Measurements from ENCODE around the gene NOTCH1. TPM values are rescaled to one million over a fixed set of nuclear protein-coding genes. Genes with fewer than 3 reads are reported as not detected.

The NOTCH1 gene
- total RNA-seq, 1 donor from 2014 or later, result 17.6 TPM

DNA sequence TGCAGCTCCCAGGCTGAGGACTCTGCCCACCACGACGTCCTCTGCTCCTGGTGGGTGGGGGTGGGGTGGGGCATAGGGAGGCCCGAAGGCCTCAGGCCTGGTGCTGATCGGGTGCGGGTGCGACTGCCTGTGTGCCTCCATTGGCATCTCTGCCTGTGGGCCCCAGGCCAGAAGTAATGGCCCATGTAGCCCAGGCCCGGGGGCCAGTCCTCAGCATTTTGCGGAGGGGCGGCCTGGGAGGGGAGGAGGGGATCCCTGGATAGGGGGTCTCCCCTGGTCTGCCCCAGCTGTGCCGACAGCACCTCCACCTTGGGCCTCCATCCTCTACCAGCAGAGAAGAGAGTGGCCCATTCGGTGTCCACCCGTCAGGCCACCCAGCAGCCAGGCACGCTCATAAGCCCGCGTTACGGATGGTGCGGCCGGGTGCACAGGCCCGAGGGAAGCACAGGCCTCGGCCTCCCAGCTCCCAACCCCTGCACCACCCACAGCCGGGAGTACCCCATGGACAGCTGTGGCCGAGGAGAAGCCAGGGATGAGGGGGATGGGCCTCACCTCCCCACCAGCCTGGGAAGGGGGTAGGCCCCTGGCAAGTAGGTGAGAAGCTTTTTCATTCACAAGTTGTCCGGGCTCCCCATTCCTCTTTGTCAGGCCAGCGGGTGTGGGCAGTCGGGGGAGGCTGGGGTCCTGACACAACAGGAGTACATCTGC lies 1.8 kb upstream of the NOTCH1 start:
- no peak for DNase-seq
- Histone ChIP-seq H3K4me3 (peak overlapping the region; percentile 98), H3K36me3 (no peaks in the 10 kb centered on the region), H3K9me3 (replicated peaks) (no peaks in the 10 kb centered on the region), H3K4me1 (peaks cover 72% of the 10 kb centered on the region), H3K27ac (replicated peaks) (peak overlapping the region; percentile 98), H3K27me3 (ENCODE audit: low read depth) (no peaks in the 10 kb centered on the region)
- TF ChIP-seq, protein P1, sequence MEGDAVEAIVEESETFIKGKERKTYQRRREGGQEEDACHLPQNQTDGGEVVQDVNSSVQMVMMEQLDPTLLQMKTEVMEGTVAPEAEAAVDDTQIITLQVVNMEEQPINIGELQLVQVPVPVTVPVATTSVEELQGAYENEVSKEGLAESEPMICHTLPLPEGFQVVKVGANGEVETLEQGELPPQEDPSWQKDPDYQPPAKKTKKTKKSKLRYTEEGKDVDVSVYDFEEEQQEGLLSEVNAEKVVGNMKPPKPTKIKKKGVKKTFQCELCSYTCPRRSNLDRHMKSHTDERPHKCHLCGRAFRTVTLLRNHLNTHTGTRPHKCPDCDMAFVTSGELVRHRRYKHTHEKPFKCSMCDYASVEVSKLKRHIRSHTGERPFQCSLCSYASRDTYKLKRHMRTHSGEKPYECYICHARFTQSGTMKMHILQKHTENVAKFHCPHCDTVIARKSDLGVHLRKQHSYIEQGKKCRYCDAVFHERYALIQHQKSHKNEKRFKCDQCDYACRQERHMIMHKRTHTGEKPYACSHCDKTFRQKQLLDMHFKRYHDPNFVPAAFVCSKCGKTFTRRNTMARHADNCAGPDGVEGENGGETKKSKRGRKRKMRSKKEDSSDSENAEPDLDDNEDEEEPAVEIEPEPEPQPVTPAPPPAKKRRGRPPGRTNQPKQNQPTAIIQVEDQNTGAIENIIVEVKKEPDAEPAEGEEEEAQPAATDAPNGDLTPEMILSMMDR (IDR thresholded peaks at IDR 0.05; ENCODE audit: borderline replicate concordance), result no peak
- intact Hi-C loops (cut with micrococcal nuclease), result no loop called here

DNA sequence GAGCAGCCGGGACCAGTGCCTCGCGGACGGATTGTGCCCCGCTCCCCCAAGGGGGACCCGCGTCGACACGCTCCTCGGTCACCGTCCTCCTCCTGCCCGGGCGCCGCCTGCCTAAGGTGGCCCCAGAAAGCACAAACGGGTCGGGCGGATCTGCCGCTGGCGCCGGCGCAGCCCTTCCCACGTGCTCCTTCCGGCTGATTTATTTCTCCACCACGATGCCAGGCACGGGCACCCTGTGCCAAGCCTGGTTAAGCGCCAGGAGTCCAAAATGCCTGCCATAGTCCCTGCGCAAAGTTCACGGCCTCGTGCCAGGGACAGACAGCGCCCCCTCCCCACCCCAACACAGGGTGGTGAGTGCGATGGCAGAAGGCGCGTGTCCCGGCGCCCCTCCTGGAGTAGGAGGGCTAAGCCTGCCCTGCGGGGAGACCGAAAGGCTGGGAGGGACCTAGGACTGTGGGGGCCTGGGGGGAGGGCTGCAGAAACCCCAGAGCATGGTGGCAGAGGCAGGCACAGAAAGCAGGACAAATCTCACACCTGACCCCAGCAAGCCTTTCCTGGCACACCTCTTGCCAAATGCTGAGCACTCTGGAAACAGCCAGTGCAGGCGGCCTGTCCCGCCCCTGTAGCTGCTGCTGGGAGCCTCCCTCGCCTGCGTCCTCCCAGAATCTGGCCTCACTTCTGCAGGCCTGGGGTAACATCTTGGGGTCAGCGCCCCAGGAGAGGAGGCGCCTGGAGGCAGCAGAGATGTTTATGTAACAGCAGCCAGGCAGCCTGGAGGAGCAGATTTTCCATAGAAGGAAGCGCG lies 1.1 kb upstream of the NOTCH1 start:
- peaks cover 73% of the 10 kb centered on the region for H3K4me1 ChIP-seq
- peak overlapping the region; percentile 98 for H3K27ac ChIP-seq (replicated peaks)
- TF ChIP-seq, protein P1 (IDR thresholded peaks at IDR 0.05; ENCODE audit: borderline replicate concordance), result no peak
- no peaks in the 10 kb centered on the region for H3K27me3 ChIP-seq (ENCODE audit: low read depth)
- no peaks in the 10 kb centered on the region for H3K36me3 ChIP-seq
- H3K9me3 ChIP-seq (replicated peaks), result no peaks in the 10 kb centered on the region
- H3K4me3 ChIP-seq, result peak overlapping the region; percentile 98
- intact Hi-C loops (cut with micrococcal nuclease), result no loop called here
- peak; percentile 75 for DNase-seq

DNA sequence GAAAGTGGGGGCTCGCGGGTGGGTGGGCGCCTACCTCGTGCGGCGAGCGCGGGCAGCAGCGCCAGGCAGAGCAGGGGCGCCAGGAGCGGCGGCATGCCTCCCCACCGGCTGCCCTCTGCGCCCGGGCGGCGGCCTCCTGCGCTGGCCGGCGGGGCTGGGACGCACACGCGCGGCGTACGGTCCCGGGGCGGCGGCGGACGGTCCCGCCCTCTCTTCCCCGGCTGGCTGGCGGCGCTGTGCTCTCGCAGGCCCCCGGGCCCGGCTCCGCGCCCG lies 220 bp downstream of the NOTCH1 start:
- DNase-seq, result no peak
- intact Hi-C loops (cut with micrococcal nuclease), result no loop called here
- no peaks in the 10 kb centered on the region for H3K9me3 ChIP-seq (replicated peaks)
- H3K27ac ChIP-seq (replicated peaks), result peak overlapping the region; percentile 98
- TF ChIP-seq, protein P1 (IDR thresholded peaks at IDR 0.05; ENCODE audit: borderline replicate concordance), result no peak
- peak overlapping the region; percentile 98 for H3K4me3 ChIP-seq
- H3K27me3 ChIP-seq (ENCODE audit: low read depth), result no peaks in the 10 kb centered on the region
- H3K4me1 ChIP-seq, result peaks cover 73% of the 10 kb centered on the region
- no peaks in the 10 kb centered on the region for H3K36me3 ChIP-seq

DNA sequence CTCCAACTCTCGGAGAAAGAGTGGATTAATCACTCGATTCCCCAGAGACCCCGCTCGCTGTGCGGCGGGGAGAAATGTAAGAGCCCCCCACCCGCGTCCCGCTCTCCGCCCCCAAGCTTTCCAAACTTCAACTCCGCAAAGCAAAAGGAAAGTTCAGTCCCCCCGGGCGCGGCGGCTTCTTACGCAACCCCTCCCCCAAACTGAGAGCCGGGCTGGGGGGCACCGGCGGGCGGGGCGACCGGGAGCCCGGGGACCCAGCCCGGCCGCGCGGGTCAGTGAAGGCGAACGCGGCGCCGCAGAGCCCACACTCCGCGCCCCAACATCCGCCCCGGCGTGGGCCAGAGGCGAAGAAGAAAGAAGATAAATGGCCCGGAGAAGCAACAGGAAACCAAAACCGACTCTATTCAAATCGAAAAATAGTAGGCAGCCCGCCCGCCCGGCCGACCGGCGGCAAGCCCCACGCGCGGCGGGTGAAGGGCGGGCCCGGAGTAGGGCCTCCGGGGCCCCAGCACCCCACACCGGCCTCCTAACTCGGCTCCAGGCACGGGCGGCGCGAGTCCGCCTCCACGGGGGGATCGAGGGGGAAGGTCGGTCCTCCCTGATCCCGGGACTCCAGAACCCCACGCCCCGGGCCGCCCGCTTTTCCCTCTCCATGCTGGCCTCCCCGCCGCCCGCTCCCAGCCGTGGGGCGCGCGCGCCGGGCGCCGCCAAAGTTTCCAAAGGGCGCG lies 720 bp downstream of the NOTCH1 start:
- no peaks in the 10 kb centered on the region for H3K9me3 ChIP-seq (replicated peaks)
- H3K4me1 ChIP-seq, result peaks cover 75% of the 10 kb centered on the region
- peak overlapping the region; percentile 98 for H3K4me3 ChIP-seq
- TF ChIP-seq, protein P1 (IDR thresholded peaks at IDR 0.05; ENCODE audit: borderline replicate concordance), result no peak
- DNase-seq, result no peak
- peak overlapping the region; percentile 98 for H3K27ac ChIP-seq (replicated peaks)
- H3K27me3 ChIP-seq (ENCODE audit: low read depth), result no peaks in the 10 kb centered on the region
- intact Hi-C loops (cut with micrococcal nuclease), result no loop called here
- H3K36me3 ChIP-seq, result no peaks in the 10 kb centered on the region

DNA sequence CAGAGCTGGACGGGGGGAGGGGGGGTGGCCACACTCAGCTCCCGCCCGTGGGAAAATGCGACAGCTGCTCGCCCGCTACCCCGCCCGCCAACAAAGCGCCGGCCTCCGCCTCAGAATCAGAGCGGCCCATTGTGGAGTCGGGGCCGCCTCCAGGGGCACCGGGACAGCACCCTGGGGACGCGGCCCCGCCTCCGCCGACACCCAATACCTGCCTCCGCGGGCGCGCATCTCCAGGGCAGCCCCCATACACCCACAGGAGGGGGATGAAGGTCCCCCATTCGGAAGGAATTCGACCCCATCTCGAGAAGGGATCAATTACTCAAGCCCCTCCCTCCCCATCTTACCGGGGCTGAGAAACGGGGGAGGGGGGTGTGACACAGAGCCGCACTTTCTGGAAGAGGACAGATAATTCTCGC lies 1.3 kb downstream of the NOTCH1 start:
- H3K4me1 ChIP-seq, result peaks cover 80% of the 10 kb centered on the region
- H3K27ac ChIP-seq (replicated peaks), result peak overlapping the region; percentile 98
- no peaks in the 10 kb centered on the region for H3K36me3 ChIP-seq
- peak overlapping the region; percentile 98 for H3K4me3 ChIP-seq
- TF ChIP-seq, protein P1 (IDR thresholded peaks at IDR 0.05; ENCODE audit: borderline replicate concordance), result no peak
- DNase-seq, result peak; percentile 78
- H3K9me3 ChIP-seq (replicated peaks), result no peaks in the 10 kb centered on the region
- H3K27me3 ChIP-seq (ENCODE audit: low read depth), result no peaks in the 10 kb centered on the region
- intact Hi-C loops (cut with micrococcal nuclease), result no loop called here
